Body of pancreas (tissue), 4 donors: ENCODE data around the gene SLC12A8.

Experiments used
- CTCF ChIP-seq, 7 experiments: fragments of 450-650 bp in 4 of 7; fragments of 200-600 bp in 3 of 7; sonication (generic) in 3 of 7; IDR thresholded peaks; one replicate each; pipeline ENCODE4 v1.5.1; 2016 to 2019; ENCODE audit warnings: antibody characterized with exemption in 7 of 7
- POLR2A ChIP-seq, 3 donors: fragments of 450-650 bp; IDR thresholded peaks; one replicate each; pipeline ENCODE4 v1.6.1; 2016; ENCODE audit warnings: antibody characterized with exemption in 3 of 3, mild to moderate bottlenecking in 2 of 3

- no peak for TF ChIP-seq CTCF (IDR thresholded peaks at IDR 0.05)
- no peak for TF ChIP-seq POLR2A (IDR thresholded peaks at IDR 0.05)
Measured at GRCh38 chr3:125039131-125040100, 173.1 kb downstream of the SLC12A8 start.
